ENCODE measurements around the gene CCDC9B. TPM values are rescaled to one million over a fixed set of nuclear protein-coding genes. Genes with fewer than 3 reads are reported as not detected.

The CCDC9B gene
- total RNA-seq, 1 donor from 2014 or later = 13.6 TPM

DNA sequence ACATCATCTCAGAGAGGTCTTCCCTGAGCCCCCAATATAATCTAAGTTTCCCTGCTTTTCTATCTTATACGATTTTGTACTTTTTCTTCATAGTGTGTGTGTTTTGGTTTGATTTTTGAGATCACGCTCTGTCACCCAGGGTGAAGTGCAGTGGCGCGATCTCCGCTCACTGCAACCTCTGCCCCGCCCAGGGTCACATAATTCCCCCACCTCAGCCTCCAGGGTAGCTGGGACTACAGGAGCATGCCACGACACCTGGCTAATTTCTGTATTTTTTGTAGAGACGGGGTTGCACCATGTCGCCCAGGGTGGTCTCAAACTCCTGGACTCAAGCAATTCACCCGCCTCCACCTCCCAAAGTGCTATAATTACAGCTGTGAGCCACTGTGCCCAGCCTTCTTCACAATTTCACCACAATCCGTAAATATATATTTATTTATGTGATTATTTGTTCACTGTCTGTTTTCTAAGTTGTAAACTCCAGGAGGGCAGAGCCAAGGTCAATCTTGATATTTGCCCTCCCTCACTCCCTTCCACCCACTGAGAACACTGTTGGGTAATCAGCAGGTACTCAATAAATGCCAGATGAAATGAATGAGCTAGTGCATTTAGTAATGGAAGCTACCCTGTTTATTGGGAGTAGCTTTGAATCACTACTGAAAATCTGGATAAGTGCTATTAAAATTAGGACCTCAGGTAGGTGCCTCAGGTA is 41.2 kb upstream of the CCDC9B start:
- Histone ChIP-seq H3K36me3 (ENCODE audit: control insufficient read depth, insufficient read depth, low read length) (peaks cover 3% of the 10 kb centered on the region), H3K4me3 (ENCODE audit: low read depth, low read length) (no peak overlapping the region), H3K27me3 (ENCODE audit: control insufficient read depth, insufficient read depth, low read length) (no peaks in the 10 kb centered on the region)
- DNase-seq (ENCODE audit: low read depth) = no peak
- TF ChIP-seq, protein P1, sequence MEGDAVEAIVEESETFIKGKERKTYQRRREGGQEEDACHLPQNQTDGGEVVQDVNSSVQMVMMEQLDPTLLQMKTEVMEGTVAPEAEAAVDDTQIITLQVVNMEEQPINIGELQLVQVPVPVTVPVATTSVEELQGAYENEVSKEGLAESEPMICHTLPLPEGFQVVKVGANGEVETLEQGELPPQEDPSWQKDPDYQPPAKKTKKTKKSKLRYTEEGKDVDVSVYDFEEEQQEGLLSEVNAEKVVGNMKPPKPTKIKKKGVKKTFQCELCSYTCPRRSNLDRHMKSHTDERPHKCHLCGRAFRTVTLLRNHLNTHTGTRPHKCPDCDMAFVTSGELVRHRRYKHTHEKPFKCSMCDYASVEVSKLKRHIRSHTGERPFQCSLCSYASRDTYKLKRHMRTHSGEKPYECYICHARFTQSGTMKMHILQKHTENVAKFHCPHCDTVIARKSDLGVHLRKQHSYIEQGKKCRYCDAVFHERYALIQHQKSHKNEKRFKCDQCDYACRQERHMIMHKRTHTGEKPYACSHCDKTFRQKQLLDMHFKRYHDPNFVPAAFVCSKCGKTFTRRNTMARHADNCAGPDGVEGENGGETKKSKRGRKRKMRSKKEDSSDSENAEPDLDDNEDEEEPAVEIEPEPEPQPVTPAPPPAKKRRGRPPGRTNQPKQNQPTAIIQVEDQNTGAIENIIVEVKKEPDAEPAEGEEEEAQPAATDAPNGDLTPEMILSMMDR (IDR thresholded peaks at IDR 0.05; ENCODE audit: insufficient read depth, low read length, poor library complexity, severe bottlenecking) = no peak

DNA sequence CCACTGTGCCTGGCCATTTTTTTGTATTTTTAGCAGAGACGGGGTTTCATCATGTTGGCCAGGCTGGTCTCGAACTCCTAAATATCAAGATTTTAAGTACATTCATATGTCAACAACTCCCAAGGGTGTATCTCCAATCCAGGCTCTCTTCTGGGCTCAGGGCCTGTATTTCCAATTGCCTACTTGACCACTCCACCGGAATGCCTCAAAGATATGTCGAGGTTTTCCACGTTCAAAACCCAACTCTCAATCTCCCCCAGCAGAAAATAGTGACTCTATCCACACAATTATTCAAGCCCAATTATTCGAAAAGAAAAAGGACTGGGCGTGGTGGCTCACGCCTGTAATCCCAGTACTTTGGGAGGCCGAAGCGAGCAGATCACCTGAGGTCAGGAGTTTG is 39.9 kb upstream of the CCDC9B start:
- H3K27me3 ChIP-seq (ENCODE audit: control insufficient read depth, insufficient read depth, low read length) = no peaks in the 10 kb centered on the region
- no peak overlapping the region for H3K4me3 ChIP-seq (ENCODE audit: low read depth, low read length)
- TF ChIP-seq, protein P1 (IDR thresholded peaks at IDR 0.05; ENCODE audit: insufficient read depth, low read length, poor library complexity, severe bottlenecking) = no peak
- H3K36me3 ChIP-seq (ENCODE audit: control insufficient read depth, insufficient read depth, low read length) = no peaks in the 10 kb centered on the region
- DNase-seq (ENCODE audit: low read depth) = no peak

DNA sequence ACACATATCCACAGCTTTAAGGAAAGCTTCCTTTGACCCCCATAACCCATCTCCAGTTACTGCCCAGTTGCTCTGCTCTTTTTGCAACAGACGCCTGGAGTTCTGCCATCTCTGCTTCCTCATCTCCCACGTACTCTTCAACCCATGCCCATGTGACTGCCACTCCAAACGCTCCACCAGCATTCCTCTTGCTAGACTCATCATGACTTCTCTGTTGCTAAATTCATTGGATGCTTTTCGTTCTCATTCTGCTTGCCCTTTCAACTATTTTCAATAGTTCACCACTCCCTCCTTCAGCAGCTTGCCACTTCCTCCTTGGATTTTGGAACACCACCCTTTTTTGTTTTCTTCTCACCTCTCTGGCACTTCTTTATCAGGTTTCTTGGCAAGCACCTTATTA is 39.1 kb upstream of the CCDC9B start:
- Histone ChIP-seq H3K36me3 (ENCODE audit: control insufficient read depth, insufficient read depth, low read length) (no peaks in the 10 kb centered on the region), H3K27me3 (ENCODE audit: control insufficient read depth, insufficient read depth, low read length) (no peaks in the 10 kb centered on the region), H3K4me3 (ENCODE audit: low read depth, low read length) (no peak overlapping the region)
- TF ChIP-seq, protein P1 (IDR thresholded peaks at IDR 0.05; ENCODE audit: insufficient read depth, low read length, poor library complexity, severe bottlenecking) = no peak
- DNase-seq (ENCODE audit: low read depth) = peak; percentile 72

DNA sequence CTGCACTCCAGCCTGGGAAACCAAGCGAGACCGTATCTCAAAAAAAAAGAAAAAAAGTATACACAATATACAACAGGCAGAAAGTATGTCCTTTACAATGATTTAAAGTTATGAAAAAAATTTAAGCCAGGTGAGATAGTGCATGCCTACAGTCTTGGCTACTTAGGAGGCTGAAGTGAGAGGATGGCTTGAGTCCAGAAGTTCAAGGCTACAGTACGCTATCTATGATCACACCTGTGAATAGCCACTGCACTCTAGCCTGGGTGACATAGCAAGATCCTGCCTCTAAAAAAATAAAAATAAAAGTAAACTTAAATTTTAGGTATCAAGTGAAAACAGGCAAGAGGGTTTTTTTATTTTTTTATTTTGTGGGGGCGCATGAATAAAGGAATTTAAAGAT is 38.6 kb upstream of the CCDC9B start:
- Histone ChIP-seq H3K27me3 (ENCODE audit: control insufficient read depth, insufficient read depth, low read length) (no peaks in the 10 kb centered on the region), H3K4me3 (ENCODE audit: low read depth, low read length) (no peak overlapping the region), H3K36me3 (ENCODE audit: control insufficient read depth, insufficient read depth, low read length) (no peaks in the 10 kb centered on the region)
- DNase-seq (ENCODE audit: low read depth) = no peak
- TF ChIP-seq, protein P1 (IDR thresholded peaks at IDR 0.05; ENCODE audit: insufficient read depth, low read length, poor library complexity, severe bottlenecking) = no peak

DNA sequence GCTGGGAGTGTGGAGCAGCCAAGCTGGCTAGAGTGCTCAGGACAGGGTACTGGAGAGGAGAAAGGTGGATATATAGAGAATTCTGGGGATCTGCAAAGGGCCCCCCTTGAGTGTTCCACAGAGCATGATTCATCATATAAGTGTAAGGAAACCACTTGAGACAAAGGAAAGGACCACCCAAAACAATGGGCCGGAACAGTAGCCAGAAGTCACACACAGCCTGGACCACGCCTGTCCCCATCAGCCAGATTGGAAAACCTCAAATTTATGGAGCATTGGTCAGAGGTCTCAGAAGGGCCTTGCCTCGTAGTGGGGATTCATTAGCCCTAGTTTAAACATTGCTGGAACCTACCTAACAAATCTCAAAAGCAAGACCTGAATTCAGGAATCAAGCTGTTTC is 36.9 kb upstream of the CCDC9B start:
- no peak for DNase-seq (ENCODE audit: low read depth)
- TF ChIP-seq, protein P1 (IDR thresholded peaks at IDR 0.05; ENCODE audit: insufficient read depth, low read length, poor library complexity, severe bottlenecking) = no peak
- Histone ChIP-seq H3K36me3 (ENCODE audit: control insufficient read depth, insufficient read depth, low read length) (no peaks in the 10 kb centered on the region), H3K27me3 (ENCODE audit: control insufficient read depth, insufficient read depth, low read length) (no peaks in the 10 kb centered on the region), H3K4me3 (ENCODE audit: low read depth, low read length) (no peak overlapping the region)

DNA sequence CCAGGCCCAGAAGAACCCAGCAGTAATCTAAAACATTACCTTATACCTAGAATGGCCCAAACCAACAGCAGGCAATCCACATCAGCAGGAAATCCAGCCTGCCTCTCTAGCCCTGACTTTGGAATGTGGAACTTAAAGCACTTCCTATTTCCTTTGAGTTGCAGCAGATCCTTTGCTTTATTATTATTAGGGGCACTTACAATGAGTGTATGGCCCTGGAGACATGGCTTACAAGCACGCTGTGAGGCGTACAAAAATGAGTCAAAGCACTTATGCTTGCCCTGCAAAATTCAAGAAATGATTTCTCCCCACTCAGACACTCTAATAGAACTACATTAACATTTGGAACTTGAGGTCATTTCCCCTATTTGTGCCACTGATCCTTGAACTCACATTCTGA is 32.2 kb upstream of the CCDC9B start:
- Histone ChIP-seq H3K27me3 (ENCODE audit: control insufficient read depth, insufficient read depth, low read length) (peaks cover 11% of the 10 kb centered on the region), H3K36me3 (ENCODE audit: control insufficient read depth, insufficient read depth, low read length) (no peaks in the 10 kb centered on the region), H3K4me3 (ENCODE audit: low read depth, low read length) (no peak overlapping the region)
- no peak for DNase-seq (ENCODE audit: low read depth)
- TF ChIP-seq, protein P1 (IDR thresholded peaks at IDR 0.05; ENCODE audit: insufficient read depth, low read length, poor library complexity, severe bottlenecking) = no peak

Data from kidney epithelial cell (primary cell).